ENCODE results near the gene MAPK4.

The MAPK4 gene

GRCh38 chr18:50653402-50654093 is 93.7 kb downstream of the MAPK4 start:
- no peak for DNase-seq (ENCODE audit: low read depth, low spot score)

GRCh38 chr18:50654211-50654610 is 94.3 kb downstream of the MAPK4 start:
- no peak for DNase-seq (ENCODE audit: low read depth, low spot score)

- no peak for DNase-seq (ENCODE audit: low read depth, low spot score)
Measured at GRCh38 chr18:50654658-50655550, 95.0 kb downstream of the MAPK4 start.

GRCh38 chr18:50656396-50656795 is 96.5 kb downstream of the MAPK4 start:
- no peak for DNase-seq (ENCODE audit: low read depth, low spot score)

GRCh38 chr18:50656841-50657470 is 97.1 kb downstream of the MAPK4 start:
- DNase-seq (ENCODE audit: low read depth, low spot score), result no peak

- DNase-seq (ENCODE audit: low read depth, low spot score), result no peak
Measured at GRCh38 chr18:50658601-50659000, 98.7 kb downstream of the MAPK4 start.

GRCh38 chr18:50659091-50660003 is 99.5 kb downstream of the MAPK4 start:
- no peak for DNase-seq (ENCODE audit: low read depth, low spot score)

GRCh38 chr18:50661013-50661412 is 101.1 kb downstream of the MAPK4 start:
- no peak for DNase-seq (ENCODE audit: low read depth, low spot score)

- DNase-seq (ENCODE audit: low read depth, low spot score), result no peak
Measured at GRCh38 chr18:50662177-50662576, 102.3 kb downstream of the MAPK4 start.

GRCh38 chr18:50662775-50663383 is 103.0 kb downstream of the MAPK4 start:
- no peak for DNase-seq (ENCODE audit: low read depth, low spot score)

GRCh38 chr18:50663626-50664441 is 103.9 kb downstream of the MAPK4 start:
- DNase-seq (ENCODE audit: low read depth, low spot score), result no peak

- no peak for DNase-seq (ENCODE audit: low read depth, low spot score)
Measured at GRCh38 chr18:50665015-50665414, 105.1 kb downstream of the MAPK4 start.

GRCh38 chr18:50665519-50665918 is 105.6 kb downstream of the MAPK4 start:
- no peak for DNase-seq (ENCODE audit: low read depth, low spot score)

GRCh38 chr18:50666536-50666935 is 106.6 kb downstream of the MAPK4 start:
- no peak for DNase-seq (ENCODE audit: low read depth, low spot score)

- no peak for DNase-seq (ENCODE audit: low read depth, low spot score)
Measured at GRCh38 chr18:50671376-50671775, 111.5 kb downstream of the MAPK4 start.

- DNase-seq (ENCODE audit: low read depth, low spot score), result no peak
Measured at GRCh38 chr18:50674307-50674980, 114.6 kb downstream of the MAPK4 start.

GRCh38 chr18:50675043-50675442 is 115.2 kb downstream of the MAPK4 start:
- DNase-seq (ENCODE audit: low read depth, low spot score), result no peak

GRCh38 chr18:50678651-50679050 is 118.8 kb downstream of the MAPK4 start:
- DNase-seq (ENCODE audit: low read depth, low spot score), result no peak

GRCh38 chr18:50679056-50679455 is 119.2 kb downstream of the MAPK4 start:
- DNase-seq (ENCODE audit: low read depth, low spot score), result no peak

- no peak for DNase-seq (ENCODE audit: low read depth, low spot score)
Measured at GRCh38 chr18:50679656-50680055, 119.8 kb downstream of the MAPK4 start.

Data from iPS DF 19.7 (cell line).